ENCODE measurements around the gene ARID4A. TPM values are rescaled to one million over a fixed set of nuclear protein-coding genes. Genes with fewer than 3 reads are reported as not detected.
A peak's percentile ranks its signal among the peaks of the same experiment; 100 is the strongest.
"Not testable (repeated sequence)": the region's sequence is repeated elsewhere in the genome, so short reads cannot be mapped to it uniquely, and the experiment has no call there.

The ARID4A gene
- total RNA-seq, 4 donors from 2014 or later = 22.9 to 66.0 (median 26.7) TPM

DNA sequence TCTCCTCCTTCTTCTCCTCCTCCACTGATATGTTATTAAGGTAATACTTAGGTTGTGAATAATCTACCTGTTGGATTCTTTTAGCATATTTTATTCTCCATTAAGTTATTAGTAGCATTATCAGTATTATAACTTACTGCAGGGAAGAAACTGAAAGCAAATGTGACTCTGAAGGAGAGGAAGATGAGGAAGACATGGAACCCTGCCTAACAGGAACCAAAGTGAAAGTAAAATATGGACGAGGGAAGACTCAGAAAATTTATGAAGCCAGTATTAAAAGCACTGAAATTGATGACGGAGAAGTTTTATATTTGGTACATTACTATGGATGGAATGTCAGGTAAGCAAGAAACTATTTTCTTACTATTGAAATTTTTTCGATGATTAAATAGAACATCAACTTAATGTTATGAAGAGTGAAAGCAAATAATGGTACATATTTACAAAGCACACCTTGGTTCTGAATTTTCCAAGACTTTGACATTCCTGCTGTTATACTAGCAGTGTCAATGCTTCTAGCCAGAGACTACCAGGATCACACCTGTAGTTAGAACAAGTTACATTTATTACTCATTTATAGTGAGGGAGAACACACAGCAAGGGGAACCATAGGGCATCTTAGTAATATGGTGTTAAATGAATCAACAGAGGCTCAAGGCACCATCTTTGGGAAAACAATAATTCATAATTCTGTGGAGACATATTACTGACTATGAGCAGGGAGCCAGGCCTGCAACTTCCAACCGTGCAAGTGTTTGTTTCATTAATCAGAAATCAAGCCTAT lies 55.4 kb downstream of the ARID4A start:
- peak overlapping the region in 1 of 4 donors; percentile 4 for H3K4me3 ChIP-seq
- H3K9me3 ChIP-seq = no peaks in the 10 kb centered on the region
- H3K27ac ChIP-seq = peak overlapping the region in 1 of 4 donors; percentile 25
- no peak for TF ChIP-seq POLR2A (IDR thresholded peaks at IDR 0.05)
- TF ChIP-seq, protein P1, sequence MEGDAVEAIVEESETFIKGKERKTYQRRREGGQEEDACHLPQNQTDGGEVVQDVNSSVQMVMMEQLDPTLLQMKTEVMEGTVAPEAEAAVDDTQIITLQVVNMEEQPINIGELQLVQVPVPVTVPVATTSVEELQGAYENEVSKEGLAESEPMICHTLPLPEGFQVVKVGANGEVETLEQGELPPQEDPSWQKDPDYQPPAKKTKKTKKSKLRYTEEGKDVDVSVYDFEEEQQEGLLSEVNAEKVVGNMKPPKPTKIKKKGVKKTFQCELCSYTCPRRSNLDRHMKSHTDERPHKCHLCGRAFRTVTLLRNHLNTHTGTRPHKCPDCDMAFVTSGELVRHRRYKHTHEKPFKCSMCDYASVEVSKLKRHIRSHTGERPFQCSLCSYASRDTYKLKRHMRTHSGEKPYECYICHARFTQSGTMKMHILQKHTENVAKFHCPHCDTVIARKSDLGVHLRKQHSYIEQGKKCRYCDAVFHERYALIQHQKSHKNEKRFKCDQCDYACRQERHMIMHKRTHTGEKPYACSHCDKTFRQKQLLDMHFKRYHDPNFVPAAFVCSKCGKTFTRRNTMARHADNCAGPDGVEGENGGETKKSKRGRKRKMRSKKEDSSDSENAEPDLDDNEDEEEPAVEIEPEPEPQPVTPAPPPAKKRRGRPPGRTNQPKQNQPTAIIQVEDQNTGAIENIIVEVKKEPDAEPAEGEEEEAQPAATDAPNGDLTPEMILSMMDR (IDR thresholded peaks at IDR 0.05) = no peak
- no peaks in the 10 kb centered on the region for H3K4me1 ChIP-seq
- H3K27me3 ChIP-seq = no peaks in the 10 kb centered on the region
- no peak for DNase-seq
- H3K36me3 ChIP-seq = peaks cover 0 to 48% (median 0%) of the 10 kb centered on the region in 3 donors

DNA sequence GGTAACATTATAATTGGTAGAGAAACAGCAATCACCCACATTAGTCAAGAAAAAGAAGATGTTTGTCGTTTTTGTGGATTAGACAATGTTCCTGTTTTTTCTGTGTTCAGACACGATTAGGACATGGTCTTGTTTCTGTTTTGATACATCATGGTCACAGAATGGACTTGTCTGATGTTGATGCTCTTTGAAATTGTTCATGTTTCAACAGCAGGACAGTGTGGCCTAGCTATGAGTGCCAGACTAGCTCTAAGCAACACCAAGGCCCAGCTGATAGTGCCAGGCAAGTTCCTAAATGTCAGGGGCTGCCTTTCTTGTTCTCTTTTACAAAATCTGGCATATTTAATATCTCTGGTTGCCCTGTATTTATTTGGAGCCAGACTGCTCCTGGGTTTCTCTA lies 56.5 kb downstream of the ARID4A start:
- DNase-seq = no peak
- TF ChIP-seq, protein P1 (IDR thresholded peaks at IDR 0.05) = no peak
- TF ChIP-seq POLR2A (IDR thresholded peaks at IDR 0.05) = no peak
- no peaks in the 10 kb centered on the region for H3K9me3 ChIP-seq
- no peaks in the 10 kb centered on the region for H3K4me1 ChIP-seq
- no peaks in the 10 kb centered on the region for H3K27me3 ChIP-seq
- no peak overlapping the region for H3K27ac ChIP-seq
- H3K4me3 ChIP-seq = no peak overlapping the region
- peaks cover 0 to 44% (median 0%) of the 10 kb centered on the region in 3 donors for H3K36me3 ChIP-seq

DNA sequence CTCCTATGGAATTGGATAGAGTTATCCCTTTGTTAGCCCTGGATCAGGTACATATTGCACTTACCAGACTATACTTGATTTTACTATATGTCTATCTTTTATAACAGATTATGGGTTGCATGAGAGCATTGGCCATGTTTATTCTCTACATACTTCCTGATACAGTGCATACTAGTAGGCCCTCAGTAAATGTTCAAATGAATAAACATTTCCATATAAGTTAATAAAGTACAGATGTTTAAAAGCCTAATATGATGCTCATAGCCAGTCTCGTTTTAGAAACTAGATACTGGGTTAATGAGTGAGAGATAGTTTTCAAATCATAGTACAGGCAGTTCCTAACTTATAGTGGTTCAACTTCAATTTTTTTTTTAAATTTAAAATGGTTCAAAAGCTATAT lies 57.9 kb downstream of the ARID4A start:
- no peak for TF ChIP-seq POLR2A (IDR thresholded peaks at IDR 0.05)
- TF ChIP-seq, protein P1 (IDR thresholded peaks at IDR 0.05) = no peak
- DNase-seq = no peak
- Histone ChIP-seq H3K9me3 (no peaks in the 10 kb centered on the region), H3K27ac (no peak overlapping the region), H3K27me3 (no peaks in the 10 kb centered on the region), H3K4me3 (no peak overlapping the region), H3K4me1 (no peaks in the 10 kb centered on the region), H3K36me3 (peaks cover 0 to 53% (median 0%) of the 10 kb centered on the region in 3 donors)

- H3K27me3 ChIP-seq, H3K27ac ChIP-seq: not testable (repeated sequence)
- H3K36me3 ChIP-seq = peaks cover 0 to 74% (median 0%) of the 10 kb centered on the region in 3 donors
Observed at GRCh38 chr14:58362272-58362671, 63.9 kb downstream of the ARID4A start.

GRCh38 chr14:58362798-58363412 lies 64.5 kb downstream of the ARID4A start:
- H3K4me3 ChIP-seq = no peak overlapping the region
- no peaks in the 10 kb centered on the region for H3K4me1 ChIP-seq
- H3K27ac ChIP-seq = no peak overlapping the region
- H3K9me3 ChIP-seq = no peaks in the 10 kb centered on the region
- no peaks in the 10 kb centered on the region for H3K27me3 ChIP-seq
- TF ChIP-seq, protein P1 (IDR thresholded peaks at IDR 0.05) = peak in 3 of 6 experiments; percentile 31 to 38 (median 34)
- TF ChIP-seq POLR2A (IDR thresholded peaks at IDR 0.05) = no peak
- DNase-seq = no peak
- peaks cover 0 to 77% (median 0%) of the 10 kb centered on the region in 3 donors for H3K36me3 ChIP-seq

More at GRCh38 chr14:58362272-58362671, 63.9 kb downstream of the ARID4A start:
- not testable (repeated sequence) for H3K9me3 ChIP-seq, H3K4me3 ChIP-seq, DNase-seq, H3K4me1 ChIP-seq

DNA sequence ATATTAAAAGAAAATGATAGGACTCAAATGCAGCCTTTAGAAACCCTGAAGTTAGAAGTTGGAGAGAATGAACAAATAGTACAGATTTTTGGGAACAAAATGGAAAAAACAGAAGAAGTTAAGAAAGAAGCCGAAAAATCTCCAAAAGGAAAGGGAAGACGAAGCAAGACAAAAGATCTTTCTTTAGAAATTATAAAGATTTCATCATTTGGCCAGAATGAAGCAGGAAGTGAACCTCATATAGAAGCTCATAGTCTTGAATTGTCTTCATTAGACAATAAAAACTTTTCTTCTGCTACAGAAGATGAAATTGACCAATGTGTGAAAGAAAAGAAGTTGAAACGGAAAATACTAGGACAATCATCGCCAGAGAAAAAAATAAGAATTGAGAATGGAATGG lies 66.0 kb downstream of the ARID4A start:
- H3K4me3 ChIP-seq = no peak overlapping the region
- H3K27ac ChIP-seq = no peak overlapping the region
- DNase-seq = no peak
- H3K9me3 ChIP-seq = no peaks in the 10 kb centered on the region
- TF ChIP-seq, protein P1 (IDR thresholded peaks at IDR 0.05) = no peak
- no peak for TF ChIP-seq POLR2A (IDR thresholded peaks at IDR 0.05)
- H3K36me3 ChIP-seq = peaks cover 0 to 86% (median 0%) of the 10 kb centered on the region in 3 donors
- no peaks in the 10 kb centered on the region for H3K27me3 ChIP-seq
- no peaks in the 10 kb centered on the region for H3K4me1 ChIP-seq
